ENCODE results near the gene PRUNE1.

- TF ChIP-seq CTCF (conservative IDR thresholded peaks at IDR 0.05 in 1 of 2, IDR thresholded peaks at IDR 0.05 in 1 of 2; ENCODE audit: low read depth in 1 of 2, low read length in 2 of 2) (no peak), EZH2 (IDR thresholded peaks at IDR 0.05; ENCODE audit: low read length, missing control alignments) (no peak)
These were observed 34.2 kb upstream of the PRUNE1 start for GRCh38 chr1:150973836-150974579.
